IPS-18a (cell line): ENCODE measurements around the gene TIAM1.

ENCODE experiments used
- H3K27ac ChIP-seq: one replicate; pipeline ENCODE4 v1.5.1; 2013; ENCODE audit warnings: low read length
- H3K27me3 ChIP-seq: one replicate; pipeline ENCODE4 v1.6.1; 2013; ENCODE audit warnings: mild to moderate bottlenecking, low read length; ENCODE audit not compliant: control insufficient read depth, insufficient read depth
- H3K36me3 ChIP-seq: one replicate; pipeline ENCODE4 v1.6.1; 2013; ENCODE audit warnings: low read depth, low read length; ENCODE audit not compliant: control insufficient read depth
- H3K4me1 ChIP-seq: one replicate; pipeline ENCODE4 v1.6.1; 2013; ENCODE audit warnings: low read depth, low read length; ENCODE audit not compliant: control insufficient read depth
- H3K4me3 ChIP-seq: one replicate; pipeline ENCODE4 v1.5.1; 2013; ENCODE audit warnings: low read length
- H3K9ac ChIP-seq: one replicate; pipeline ENCODE4 v1.6.1; 2013; ENCODE audit warnings: mild to moderate bottlenecking, low read length, moderate library complexity
- H3K9me3 ChIP-seq: one replicate; pipeline ENCODE4 v1.6.1; 2013; ENCODE audit warnings: low read depth, low read length; ENCODE audit not compliant: control insufficient read depth

TIAM1 gene

GRCh38 chr21:31156662-31157061 is 187.4 kb downstream of the TIAM1 start:
- no peak overlapping the region for H3K9ac ChIP-seq
- no peaks in the 10 kb centered on the region for H3K9me3 ChIP-seq
- no peak overlapping the region for H3K4me3 ChIP-seq
- H3K36me3 ChIP-seq: no peaks in the 10 kb centered on the region
- H3K4me1 ChIP-seq: peaks cover 39% of the 10 kb centered on the region
- no peak overlapping the region for H3K27ac ChIP-seq
- H3K27me3 ChIP-seq: no peaks in the 10 kb centered on the region

GRCh38 chr21:31156169-31156568 is 187.9 kb downstream of the TIAM1 start:
- no peak overlapping the region for H3K4me3 ChIP-seq
- peaks cover 34% of the 10 kb centered on the region for H3K4me1 ChIP-seq
- no peaks in the 10 kb centered on the region for H3K9me3 ChIP-seq
- H3K36me3 ChIP-seq: no peaks in the 10 kb centered on the region
- no peak overlapping the region for H3K27ac ChIP-seq
- no peaks in the 10 kb centered on the region for H3K27me3 ChIP-seq
- no peak overlapping the region for H3K9ac ChIP-seq

DNA sequence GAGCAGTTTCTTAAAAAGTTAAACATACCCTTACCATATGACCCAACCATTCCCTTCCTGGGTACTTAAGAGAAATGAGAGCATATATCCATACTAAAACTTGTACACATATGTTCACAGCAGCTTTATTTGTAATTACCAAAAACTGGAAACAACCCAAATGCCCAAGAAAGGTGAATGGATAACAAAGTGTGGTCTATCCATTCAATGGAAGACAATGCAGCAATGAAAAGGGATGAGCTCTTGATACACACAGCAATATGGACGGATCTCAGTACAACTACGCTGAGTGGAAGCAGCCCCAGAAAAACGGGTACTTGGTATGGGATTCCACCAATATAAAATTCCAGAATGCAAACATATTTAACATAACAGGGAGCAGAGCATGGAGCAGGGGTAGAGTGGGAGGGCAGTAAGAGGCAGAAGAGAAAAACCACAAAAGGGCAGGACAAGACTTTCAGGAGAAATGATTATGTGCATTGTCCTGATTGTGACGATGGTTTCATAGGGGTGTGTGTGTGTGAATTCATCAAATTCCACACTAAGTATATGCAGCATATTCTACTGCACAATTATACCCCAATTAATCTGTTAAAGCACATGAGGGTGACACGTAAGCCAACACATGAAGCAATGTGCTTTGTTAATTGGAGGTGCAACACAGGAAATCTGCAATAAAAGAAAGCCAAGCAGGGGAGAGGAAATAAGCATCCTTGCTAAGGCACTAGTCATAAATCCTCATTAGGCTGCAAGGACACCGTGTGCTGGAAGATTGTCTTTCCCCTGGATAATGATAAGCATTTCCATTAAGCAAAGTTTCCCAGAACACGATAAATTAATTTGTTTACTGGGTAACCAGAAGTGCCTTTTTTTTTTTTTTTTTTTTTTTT is 192.7 kb downstream of the TIAM1 start:
- no peaks in the 10 kb centered on the region for H3K4me1 ChIP-seq
- H3K27me3 ChIP-seq: no peaks in the 10 kb centered on the region
- no peaks in the 10 kb centered on the region for H3K9me3 ChIP-seq
- H3K9ac ChIP-seq: no peak overlapping the region
- no peak overlapping the region for H3K4me3 ChIP-seq
- no peak overlapping the region for H3K27ac ChIP-seq
- H3K36me3 ChIP-seq: no peaks in the 10 kb centered on the region

GRCh38 chr21:31145274-31145673 is 198.8 kb downstream of the TIAM1 start:
- peaks cover 3% of the 10 kb centered on the region for H3K4me1 ChIP-seq
- no peaks in the 10 kb centered on the region for H3K27me3 ChIP-seq
- H3K4me3 ChIP-seq: no peak overlapping the region
- H3K9ac ChIP-seq: no peak overlapping the region
- H3K9me3 ChIP-seq: no peaks in the 10 kb centered on the region
- no peak overlapping the region for H3K27ac ChIP-seq
- H3K36me3 ChIP-seq: peaks cover 8% of the 10 kb centered on the region

- H3K27ac ChIP-seq: no peak overlapping the region
- no peaks in the 10 kb centered on the region for H3K9me3 ChIP-seq
- H3K36me3 ChIP-seq: peaks cover 11% of the 10 kb centered on the region
- no peak overlapping the region for H3K9ac ChIP-seq
- H3K4me3 ChIP-seq: no peak overlapping the region
- peaks cover 3% of the 10 kb centered on the region for H3K4me1 ChIP-seq
- H3K27me3 ChIP-seq: no peaks in the 10 kb centered on the region
Observed at GRCh38 chr21:31143036-31143435, 201.0 kb downstream of the TIAM1 start.

GRCh38 chr21:31142600-31142999 is 201.5 kb downstream of the TIAM1 start:
- H3K27ac ChIP-seq: no peak overlapping the region
- no peak overlapping the region for H3K9ac ChIP-seq
- H3K4me1 ChIP-seq: peaks cover 3% of the 10 kb centered on the region
- H3K9me3 ChIP-seq: no peaks in the 10 kb centered on the region
- no peak overlapping the region for H3K4me3 ChIP-seq
- no peaks in the 10 kb centered on the region for H3K27me3 ChIP-seq
- peaks cover 11% of the 10 kb centered on the region for H3K36me3 ChIP-seq

DNA sequence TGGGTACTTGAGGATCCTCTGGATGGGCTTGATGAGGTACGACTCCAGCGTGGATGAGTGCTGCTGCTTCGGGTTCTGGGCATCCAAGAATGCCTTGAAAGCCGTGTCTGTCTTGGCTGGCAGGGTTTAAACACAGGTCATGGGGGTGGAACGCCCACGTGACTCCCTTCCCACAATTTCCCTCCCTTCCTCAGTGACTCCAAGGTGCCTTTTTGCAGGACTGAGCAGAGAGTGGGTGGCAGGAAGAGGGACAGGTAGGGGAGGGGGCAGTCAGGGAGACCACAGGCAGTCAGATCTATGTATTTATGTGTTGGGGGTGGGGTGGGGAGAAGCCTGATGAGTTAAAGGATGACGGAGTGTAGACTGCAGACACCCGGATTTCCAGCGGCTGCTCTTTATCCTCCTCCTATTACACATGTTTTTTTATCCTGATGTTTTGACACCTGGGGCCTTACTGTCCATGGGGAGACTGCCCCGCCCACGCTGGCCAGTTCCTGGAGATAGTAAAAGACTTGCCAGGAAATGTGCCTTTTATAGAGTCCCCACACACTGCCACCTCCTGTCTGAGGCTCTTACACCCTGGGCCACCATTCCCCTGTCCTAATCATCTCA is 202.6 kb downstream of the TIAM1 start:
- Histone ChIP-seq H3K4me3 (no peak overlapping the region), H3K27ac (no peak overlapping the region)

GRCh38 chr21:31140676-31141075 is 203.4 kb downstream of the TIAM1 start:
- Histone ChIP-seq H3K36me3 (peaks cover 11% of the 10 kb centered on the region), H3K9ac (no peak overlapping the region), H3K27me3 (no peaks in the 10 kb centered on the region), H3K9me3 (no peaks in the 10 kb centered on the region), H3K4me3 (no peak overlapping the region), H3K4me1 (peaks cover 3% of the 10 kb centered on the region), H3K27ac (no peak overlapping the region)

More for the DNA sequence above, 202.6 kb downstream of the TIAM1 start:
- Histone ChIP-seq H3K4me1 (peaks cover 3% of the 10 kb centered on the region), H3K36me3 (peaks cover 11% of the 10 kb centered on the region), H3K9ac (no peak overlapping the region), H3K9me3 (no peaks in the 10 kb centered on the region), H3K27me3 (no peaks in the 10 kb centered on the region)

GRCh38 chr21:31140025-31140424 is 204.0 kb downstream of the TIAM1 start:
- no peak overlapping the region for H3K4me3 ChIP-seq
- H3K27me3 ChIP-seq: no peaks in the 10 kb centered on the region
- no peaks in the 10 kb centered on the region for H3K9me3 ChIP-seq
- H3K9ac ChIP-seq: no peak overlapping the region
- H3K36me3 ChIP-seq: peaks cover 13% of the 10 kb centered on the region
- peaks cover 2% of the 10 kb centered on the region for H3K4me1 ChIP-seq
- no peak overlapping the region for H3K27ac ChIP-seq

GRCh38 chr21:31137960-31138359 is 206.1 kb downstream of the TIAM1 start:
- Histone ChIP-seq H3K4me3 (no peak overlapping the region), H3K9me3 (no peaks in the 10 kb centered on the region), H3K27ac (no peak overlapping the region), H3K27me3 (no peaks in the 10 kb centered on the region), H3K9ac (no peak overlapping the region), H3K36me3 (peaks cover 14% of the 10 kb centered on the region), H3K4me1 (no peaks in the 10 kb centered on the region)

GRCh38 chr21:31136891-31137290 is 207.2 kb downstream of the TIAM1 start:
- H3K4me1 ChIP-seq: no peaks in the 10 kb centered on the region
- no peak overlapping the region for H3K27ac ChIP-seq
- H3K9ac ChIP-seq: no peak overlapping the region

More at GRCh38 chr21:31136891-31137290, 207.2 kb downstream of the TIAM1 start:
- Histone ChIP-seq H3K27me3 (no peaks in the 10 kb centered on the region), H3K9me3 (no peaks in the 10 kb centered on the region), H3K36me3 (peaks cover 14% of the 10 kb centered on the region), H3K4me3 (no peak overlapping the region)
